ENCODE results near the gene CD22.
"Not testable (repeated sequence)": the region's sequence is repeated elsewhere in the genome, so short reads cannot be mapped to it uniquely, and the experiment has no call there.

DNA sequence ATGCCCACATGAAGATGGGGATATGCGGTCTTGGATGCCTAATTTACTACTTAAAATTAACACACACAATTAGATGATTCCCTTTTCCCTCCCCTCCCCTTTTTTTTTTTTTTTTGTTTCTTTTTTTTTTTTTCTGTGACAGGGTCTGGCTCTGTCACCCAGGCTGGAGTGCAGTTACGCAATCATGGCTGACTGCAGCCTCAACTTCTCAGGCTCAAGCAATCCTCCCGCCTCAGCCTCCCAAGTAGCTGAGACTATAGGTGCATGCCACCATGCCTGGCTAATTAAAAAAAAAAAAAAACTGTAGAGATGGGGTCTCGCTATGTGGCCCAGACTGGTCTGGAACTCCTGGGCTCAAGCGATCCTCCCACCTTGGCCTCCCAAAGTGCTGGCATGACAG lies 50.6 kb downstream of the CD22 start:
- not testable (repeated sequence) for TF ChIP-seq POLR2A (IDR thresholded peaks at IDR 0.05; ENCODE audit: low read depth, low read length); TAF1 (IDR thresholded peaks at IDR 0.05; ENCODE audit: borderline replicate concordance, low read depth, low read length); POLR2AphosphoS5 (IDR thresholded peaks at IDR 0.05; ENCODE audit: low read depth, low read length)
